HL-60/S4 treated with phorbol 12-myristate 13-acetate at 8.2 ng/mL for 4 days and 3 days (cell line): ENCODE results near the gene DPH2.

Experiments used
- in situ Hi-C: fragments of 300-500 bp; cut with MboI; formaldehyde crosslinking; loops from 2 replicates; pipeline ENCODE4 v1.15.0; 2022; ENCODE audit warnings: low sequenced_read_pairs

DPH2 gene

GRCh38 chr1:43980255-43981134 is 10.7 kb downstream of the DPH2 start:
- in situ Hi-C loops = no loop called here

- in situ Hi-C loops = no loop called here
These were observed 11.3 kb downstream of the DPH2 start for GRCh38 chr1:43981135-43981491.

GRCh38 chr1:43981636-43982035 is 11.8 kb downstream of the DPH2 start:
- in situ Hi-C loops = no loop called here

- in situ Hi-C loops = no loop called here
These were observed 12.4 kb downstream of the DPH2 start for GRCh38 chr1:43982241-43982640.

- in situ Hi-C loops = no loop called here
These were observed 13.0 kb downstream of the DPH2 start for GRCh38 chr1:43982808-43983207.

GRCh38 chr1:43983253-43983899 is 13.6 kb downstream of the DPH2 start:
- in situ Hi-C loops = no loop called here

- in situ Hi-C loops = no loop called here
These were observed 15.0 kb downstream of the DPH2 start for GRCh38 chr1:43984855-43985254.

GRCh38 chr1:43985984-43986595 is 16.3 kb downstream of the DPH2 start:
- in situ Hi-C loops = no loop called here

GRCh38 chr1:43986712-43987111 is 16.9 kb downstream of the DPH2 start:
- in situ Hi-C loops = no loop called here

- in situ Hi-C loops = no loop called here
These were observed 17.5 kb downstream of the DPH2 start for GRCh38 chr1:43987159-43987902.

- in situ Hi-C loops = no loop called here
These were observed 20.7 kb downstream of the DPH2 start for GRCh38 chr1:43990271-43991199.

- in situ Hi-C loops = no loop called here
These were observed 21.3 kb downstream of the DPH2 start for GRCh38 chr1:43991200-43991475.

- in situ Hi-C loops = no loop called here
These were observed 21.8 kb downstream of the DPH2 start, which contains the start of gene CCDC24 for GRCh38 chr1:43991476-43992231. Gene CCDC24 (plus strand): TSS chr1:43991599. CDS start chr1:43991879, 280 bp downstream.

- in situ Hi-C loops = no loop called here
These were observed 22.6 kb downstream of the DPH2 start for GRCh38 chr1:43992232-43992995.

GRCh38 chr1:43993206-43993914 is 23.6 kb downstream of the DPH2 start:
- in situ Hi-C loops = no loop called here

- in situ Hi-C loops = no loop called here
These were observed 24.3 kb downstream of the DPH2 start for GRCh38 chr1:43994071-43994470.

GRCh38 chr1:43994794-43995790 is 25.3 kb downstream of the DPH2 start:
- in situ Hi-C loops = no loop called here
